ENCODE measurements around the gene ZMIZ1. TPM values are rescaled to one million over a fixed set of nuclear protein-coding genes. Genes with fewer than 3 reads are reported as not detected.

ZMIZ1 gene
- total and polyA plus RNA-seq, 2 experiments from 2014 or later = 9.2 to 30.9 TPM

GRCh38 chr10:79353726-79354125 lies 285.0 kb downstream of the ZMIZ1 start:
- H3K36me3 Mint-ChIP-seq (ENCODE audit: low read depth) = peaks cover 77% of the 10 kb centered on the region
- ATAC-seq = no peak

More at GRCh38 chr10:79353726-79354125, 285.0 kb downstream of the ZMIZ1 start:
- no peak overlapping the region for H2AFZ ChIP-seq
- H3F3A ChIP-seq (replicated peaks; ENCODE audit: low read depth) = no peaks in the 10 kb centered on the region
- H3K4me3 ChIP-seq = no peak overlapping the region
- no peaks in the 10 kb centered on the region for H3K9me3 Mint-ChIP-seq
- no peaks in the 10 kb centered on the region for H3K9me2 ChIP-seq (ENCODE audit: insufficient read depth)
- no peak overlapping the region for H3K27ac Mint-ChIP-seq
- H3K4me2 ChIP-seq = no peak overlapping the region
- peaks cover 4% of the 10 kb centered on the region for H3K79me2 ChIP-seq (replicated peaks; ENCODE audit: insufficient read depth)
- peaks cover under 1% of the 10 kb centered on the region; the same call in 1 of the 2 replicates for H3K4me1 ChIP-seq (ENCODE audit: insufficient read depth)
- peaks cover 15% of the 10 kb centered on the region; the same call in 1 of the 2 replicates for H4K20me1 ChIP-seq (replicated peaks; ENCODE audit: insufficient read depth)
- 0 out of 3 replicates have a peak, but pooled peaks cover 2% of the 10 kb centered on the region for H3K4me1 Mint-ChIP-seq
- no peaks in the 10 kb centered on the region; the same call in 1 of the 2 replicates for H3K36me3 ChIP-seq (ENCODE audit: insufficient read depth)
- peaks cover 5% of the 10 kb centered on the region for H3K27me3 Mint-ChIP-seq (ENCODE audit: insufficient read depth, low read depth, poor library complexity)
- TF ChIP-seq ZNF331 (CRISPR knock-in tag; IDR thresholded peaks at IDR 0.05; ENCODE audit: low read depth) (no peak), CTCF (conservative IDR thresholded peaks at IDR 0.05; ENCODE audit: low read depth in 2 of 2) (no peak), ZNF114 (CRISPR knock-in tag; IDR thresholded peaks at IDR 0.05) (no peak), NANOG (IDR thresholded peaks at IDR 0.05; ENCODE audit: borderline replicate concordance) (no peak), EZH2 (IDR thresholded peaks at IDR 0.05; ENCODE audit: low read depth, unreplicated experiment) (no peak), CREB1 (CRISPR knock-in tag; IDR thresholded peaks at IDR 0.05; ENCODE audit: low read depth) (no peak), ETS1 (IDR thresholded peaks at IDR 0.05) (no peak), ZNF462 (CRISPR knock-in tag; IDR thresholded peaks at IDR 0.05) (no peak), EZH2phosphoT487 (IDR thresholded peaks at IDR 0.05; ENCODE audit: unreplicated experiment) (no peak), JUNB (IDR thresholded peaks at IDR 0.05; ENCODE audit: unreplicated experiment) (no peak), POLR2AphosphoS5 (IDR thresholded peaks at IDR 0.05; ENCODE audit: low read depth) (no peak), STAT1 (IDR thresholded peaks at IDR 0.05; ENCODE audit: unreplicated experiment) (no peak), REST (IDR thresholded peaks at IDR 0.05; ENCODE audit: unreplicated experiment) (no peak)
- no peak for DNase-seq (ENCODE audit: low spot score)
- no peak overlapping the region for H3K27ac ChIP-seq (ENCODE audit: low read depth)
- H3K27me3 ChIP-seq (ENCODE audit: insufficient read depth) = no peaks in the 10 kb centered on the region
- no peak overlapping the region for H3K4me3 Mint-ChIP-seq

All from GM23338 (cell line).